ENCODE results near the gene AP2A2.

The AP2A2 gene

DNA sequence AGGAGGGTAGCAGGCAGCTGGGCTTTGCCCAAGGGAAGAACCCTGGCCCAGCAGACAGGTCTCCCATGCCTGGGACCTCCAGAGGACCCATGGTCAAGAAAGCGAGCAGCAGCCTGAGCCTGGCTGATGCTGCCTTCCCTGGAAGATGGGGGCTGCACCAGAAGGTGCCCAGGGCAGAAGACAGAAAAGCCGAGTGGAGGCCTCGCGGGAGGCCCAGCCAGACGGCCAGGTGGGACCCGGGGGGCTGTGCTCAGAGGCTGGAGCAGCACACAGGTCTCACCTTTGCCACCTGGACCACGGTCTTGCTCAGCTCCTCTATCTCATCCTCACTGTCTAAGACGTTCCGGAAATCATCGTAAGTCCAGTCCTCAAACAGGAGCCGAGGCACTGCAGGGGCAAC, 25.9 kb upstream of the AP2A2 start:
- no peak for DNase-seq

DNA sequence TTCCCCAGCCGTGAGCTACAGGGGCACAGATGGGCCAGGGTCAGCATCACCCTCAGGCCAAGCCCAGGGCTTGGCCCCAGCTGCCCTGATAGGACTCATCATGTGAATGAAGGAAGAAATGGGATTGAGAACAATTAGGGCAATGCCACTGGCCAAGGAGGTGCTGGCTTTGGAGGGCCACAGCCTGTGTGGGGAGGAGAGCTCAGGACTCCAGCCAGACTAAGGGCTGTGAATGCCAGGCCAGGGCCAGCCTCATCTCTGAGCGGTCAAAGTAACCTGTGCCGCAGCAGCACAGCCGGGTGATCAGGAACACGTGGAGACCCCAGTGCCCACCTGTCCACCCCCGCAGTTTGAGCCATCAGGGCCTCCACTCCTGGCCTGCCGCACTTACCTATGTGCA, 25.1 kb upstream of the AP2A2 start:
- no peak for DNase-seq

DNA sequence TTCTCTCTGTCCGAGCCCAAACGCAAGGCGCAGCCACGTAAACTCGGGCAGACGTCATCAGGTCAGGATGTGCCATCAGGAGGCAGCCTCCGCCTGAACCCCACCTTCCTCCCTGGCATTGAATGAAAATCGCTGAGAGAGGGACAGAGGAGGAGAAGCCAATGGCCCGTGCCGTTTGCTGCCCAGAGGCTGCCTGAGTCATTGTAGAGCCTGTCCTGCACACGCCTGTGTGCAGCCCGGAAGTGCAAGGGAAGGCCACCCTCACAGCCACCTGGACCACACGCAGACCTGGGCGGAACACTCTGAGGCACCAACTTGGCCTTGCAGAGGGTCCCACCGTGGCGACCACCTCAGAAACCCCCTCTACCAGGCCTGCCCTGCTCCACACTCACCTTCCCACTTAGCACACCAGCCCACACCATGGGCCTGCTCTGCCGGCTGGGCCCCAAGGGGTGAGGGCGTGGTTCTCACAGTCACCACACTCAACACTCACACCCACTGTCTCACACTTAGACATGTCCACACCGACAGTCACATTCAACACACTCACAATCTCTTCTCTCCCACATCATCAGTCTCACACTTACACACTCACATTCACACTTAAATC, 24.1 kb upstream of the AP2A2 start:
- DNase-seq, result no peak

DNA sequence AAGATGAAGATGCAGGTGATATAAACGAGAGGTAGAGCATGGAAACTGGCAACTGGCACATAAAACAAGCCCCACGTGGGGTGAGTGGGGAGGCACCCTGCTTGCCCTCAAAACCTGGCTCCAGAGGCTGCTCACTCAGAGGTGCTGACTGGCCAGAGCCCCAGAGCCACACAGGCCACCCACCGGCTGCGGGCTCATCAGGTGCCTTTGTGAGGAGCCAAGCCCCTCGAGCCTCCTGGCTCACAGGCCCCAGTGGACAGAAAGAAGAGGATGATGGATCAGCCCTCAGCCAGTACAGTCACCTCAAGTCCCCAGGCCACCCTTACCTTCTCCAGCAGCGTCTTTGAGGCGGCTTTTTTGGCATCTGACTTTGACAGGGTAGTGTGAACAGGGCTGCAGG, 21.3 kb upstream of the AP2A2 start:
- DNase-seq, result no peak

DNA sequence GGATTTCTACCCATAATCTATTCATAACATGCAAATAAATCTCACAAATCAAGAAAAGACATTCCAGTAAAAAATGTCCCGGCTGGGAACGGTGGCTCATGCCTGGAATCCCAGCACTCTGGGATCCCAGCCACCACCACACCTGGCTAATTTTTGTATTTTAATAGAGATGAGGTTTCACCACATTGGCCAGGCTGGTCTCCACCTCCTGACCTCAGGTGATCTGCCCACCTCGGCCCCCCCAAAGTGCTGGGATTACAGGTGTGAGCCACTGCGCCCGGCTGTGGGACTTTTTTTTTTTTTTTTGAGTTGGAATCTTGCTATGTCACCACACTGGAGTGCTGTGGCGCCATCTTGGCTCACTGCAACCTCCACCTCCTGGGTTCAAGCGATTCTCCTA, 19.7 kb upstream of the AP2A2 start:
- DNase-seq, result no peak

DNA sequence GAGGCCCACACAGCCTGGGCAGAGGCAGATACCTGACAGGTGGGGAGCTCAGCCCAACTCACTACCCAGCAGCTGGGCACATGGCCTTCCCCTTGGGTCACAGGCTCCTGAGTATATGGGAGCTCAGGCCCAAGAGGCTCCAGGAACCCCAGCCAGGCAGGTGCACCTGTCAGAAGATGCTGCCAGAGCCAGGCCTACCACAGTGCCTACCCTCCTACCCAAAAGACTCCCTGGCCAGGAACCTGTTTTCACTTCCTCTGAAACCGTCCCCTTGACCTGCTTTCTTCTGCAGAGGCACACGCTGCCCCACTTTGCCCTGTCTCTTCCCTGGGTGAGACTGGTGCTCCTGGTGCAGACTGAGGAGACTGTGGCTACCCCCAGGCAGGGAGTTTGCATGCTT, 18.0 kb upstream of the AP2A2 start:
- DNase-seq, result no peak

DNA sequence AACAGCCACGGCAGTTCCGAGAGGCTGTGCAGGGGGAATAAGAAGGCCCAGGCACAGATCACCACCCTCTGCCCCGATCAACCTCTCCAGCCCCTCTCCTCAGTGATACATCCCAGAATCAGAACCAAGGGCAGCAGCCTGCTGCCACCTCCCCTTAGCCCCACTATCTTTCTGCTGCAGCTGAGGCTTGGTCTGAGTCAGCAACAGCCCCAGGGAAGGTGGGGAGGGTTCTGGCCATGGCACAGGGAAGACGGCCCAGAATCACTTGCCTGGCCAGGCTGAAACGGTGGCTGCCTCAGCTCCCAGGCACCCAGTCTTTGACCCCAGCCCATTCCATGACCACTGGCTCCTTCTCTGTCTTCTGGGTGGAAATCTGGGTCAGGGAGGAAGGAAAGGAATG, 17.4 kb upstream of the AP2A2 start:
- no peak for DNase-seq

DNA sequence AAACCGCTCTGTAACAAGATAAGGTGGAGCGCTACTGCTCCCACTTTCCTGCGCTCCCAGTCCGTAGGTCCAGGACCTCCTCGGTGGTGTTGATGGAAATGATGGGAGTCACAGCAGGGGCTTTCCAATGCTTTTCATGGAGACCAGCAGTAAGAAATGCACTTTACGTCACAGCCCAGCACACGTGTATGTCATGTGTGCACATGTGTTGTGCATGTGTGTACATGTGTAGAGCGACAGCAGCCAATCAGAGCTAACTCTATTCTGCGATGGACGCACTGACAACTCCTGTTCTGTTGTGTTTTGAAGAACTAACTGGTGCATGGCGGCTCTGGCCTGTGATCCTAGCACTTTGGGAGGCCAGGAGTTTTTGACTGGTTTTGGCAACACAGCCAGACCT, 16.3 kb upstream of the AP2A2 start:
- DNase-seq, result no peak

DNA sequence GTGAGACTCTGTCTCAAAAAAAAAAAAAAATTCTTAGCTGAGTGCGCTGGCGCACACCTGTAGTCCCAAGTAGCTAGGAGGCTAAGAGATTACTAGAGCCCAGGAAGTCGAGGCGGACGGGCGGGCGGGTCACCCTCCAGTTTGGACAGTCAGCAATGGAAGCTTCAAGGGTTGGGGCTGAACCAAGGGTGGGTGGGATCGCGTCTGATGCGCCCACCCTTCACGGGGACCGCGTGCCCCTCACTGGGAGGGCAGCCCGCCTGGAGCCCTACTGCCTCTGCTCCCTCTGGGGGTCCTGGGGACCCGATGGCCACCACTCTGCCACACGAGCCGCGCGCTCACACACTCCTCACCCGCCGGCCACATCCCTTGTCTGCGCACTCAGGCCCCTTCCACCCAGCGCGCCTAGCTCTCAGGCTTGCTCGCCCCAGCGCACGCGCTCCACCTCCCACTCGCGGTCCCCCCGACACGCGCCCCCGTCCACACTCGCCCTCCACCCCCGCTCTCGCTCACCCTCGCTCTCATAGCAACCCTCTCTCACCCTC, 15.6 kb upstream of the AP2A2 start:
- DNase-seq, result no peak

DNA sequence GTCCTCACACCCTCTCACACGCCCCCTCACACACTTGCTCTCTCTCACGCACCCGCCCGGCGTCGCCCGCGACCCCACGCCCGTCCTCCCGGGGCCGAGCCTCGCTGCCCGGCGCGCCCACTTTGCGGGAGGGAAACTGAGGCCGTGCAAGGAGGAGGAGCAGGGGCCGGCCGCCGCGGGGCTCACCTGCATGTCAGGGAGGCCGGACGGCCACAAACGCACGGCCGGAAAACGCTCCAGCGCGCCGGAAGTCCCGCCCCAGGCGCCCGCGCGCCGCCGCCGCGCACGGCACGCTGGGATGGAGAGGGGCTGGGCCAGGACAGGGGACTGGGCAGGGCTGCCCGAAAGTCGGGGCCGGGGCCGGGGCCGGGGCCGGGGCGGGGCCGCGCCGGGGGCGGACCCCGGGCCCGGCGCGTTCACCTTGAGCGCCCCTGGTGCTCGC, 15.1 kb upstream of the AP2A2 start, which contains the start of gene CHID1:
CHID1 (minus strand) TSS at position 222 of the 442 bp plus-strand sequence. CDS start 5,994 bp downstream, outside the sequence.
- peak; percentile 85 for DNase-seq

DNA sequence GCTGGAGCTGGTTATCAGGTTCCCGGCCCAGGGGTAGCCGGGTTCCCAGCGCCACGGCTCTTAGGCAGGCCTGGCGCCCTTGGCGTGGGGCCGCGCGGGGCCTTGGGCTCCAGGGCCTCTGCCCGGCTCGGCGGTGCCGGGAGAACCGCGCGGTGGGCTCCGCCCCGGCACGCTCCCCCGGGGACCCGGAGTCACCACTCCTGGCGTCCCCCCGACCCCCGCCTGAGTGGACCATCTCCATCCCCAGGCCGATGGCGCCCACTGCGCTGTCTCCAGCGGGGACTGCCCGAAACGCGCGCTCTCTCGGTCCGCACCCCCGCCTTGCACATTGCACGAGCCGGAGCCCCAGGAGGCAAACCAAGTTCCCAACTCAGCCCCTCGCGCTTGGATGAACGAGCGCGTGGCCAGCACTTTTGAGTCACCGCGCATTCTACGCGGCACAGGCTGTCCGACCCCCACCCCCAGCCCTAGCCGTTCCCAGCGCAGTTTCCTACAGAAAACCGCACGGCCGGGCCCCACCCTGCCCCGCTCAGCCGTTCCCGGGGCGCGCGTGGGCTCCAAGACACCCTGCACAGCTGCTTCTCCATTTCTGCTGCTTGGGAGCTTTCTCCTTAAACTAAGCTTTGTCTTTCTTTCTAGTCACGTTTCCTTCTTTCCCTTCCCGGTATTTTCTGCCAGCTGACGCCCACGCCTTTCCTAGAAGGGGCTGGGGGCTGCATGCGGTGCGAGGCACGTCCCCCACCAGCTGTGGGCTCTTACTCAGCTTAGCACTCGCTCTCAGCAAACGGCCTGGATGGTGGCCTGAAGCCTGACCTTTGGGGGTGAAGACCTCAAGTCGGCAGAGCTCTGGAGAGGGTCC, 14.4 kb upstream of the AP2A2 start:
- DNase-seq, result peak; percentile 59

DNA sequence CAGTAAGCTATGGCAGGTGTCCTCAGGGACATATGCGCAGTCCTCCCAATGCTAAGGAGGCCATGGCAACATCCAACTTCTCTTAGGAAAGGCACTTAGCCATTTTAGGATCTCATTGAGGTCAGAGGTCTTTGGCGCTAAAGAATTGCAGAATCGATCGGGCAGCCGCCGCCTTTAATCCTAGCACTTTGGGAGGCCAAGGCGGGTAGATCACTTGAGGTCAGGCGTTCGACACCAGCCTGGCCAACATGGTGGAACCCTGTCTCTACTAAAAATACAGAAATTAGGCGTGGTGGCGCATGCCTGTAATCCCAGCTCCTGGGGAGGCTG, 13.8 kb upstream of the AP2A2 start:
- no peak for DNase-seq

DNA sequence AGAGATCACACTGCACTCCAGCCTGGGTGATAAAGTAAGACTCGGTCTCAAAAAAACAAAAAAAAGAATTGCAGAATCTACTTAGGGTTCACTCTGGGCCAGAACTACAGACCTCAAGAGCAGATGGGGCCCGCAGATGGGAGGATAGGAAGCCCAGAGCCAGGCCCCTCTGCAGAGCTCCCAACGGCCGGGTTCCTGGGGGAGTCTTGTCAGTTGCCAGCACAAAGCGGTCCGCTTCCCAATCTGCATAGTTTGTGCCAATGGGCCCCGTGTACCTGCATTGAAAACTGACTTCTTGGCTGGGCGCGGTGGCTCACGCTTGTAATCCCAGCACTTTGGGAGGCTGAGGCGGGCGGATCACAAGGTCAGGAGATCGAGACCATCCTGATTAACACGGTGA, 13.4 kb upstream of the AP2A2 start:
- no peak for DNase-seq

DNA sequence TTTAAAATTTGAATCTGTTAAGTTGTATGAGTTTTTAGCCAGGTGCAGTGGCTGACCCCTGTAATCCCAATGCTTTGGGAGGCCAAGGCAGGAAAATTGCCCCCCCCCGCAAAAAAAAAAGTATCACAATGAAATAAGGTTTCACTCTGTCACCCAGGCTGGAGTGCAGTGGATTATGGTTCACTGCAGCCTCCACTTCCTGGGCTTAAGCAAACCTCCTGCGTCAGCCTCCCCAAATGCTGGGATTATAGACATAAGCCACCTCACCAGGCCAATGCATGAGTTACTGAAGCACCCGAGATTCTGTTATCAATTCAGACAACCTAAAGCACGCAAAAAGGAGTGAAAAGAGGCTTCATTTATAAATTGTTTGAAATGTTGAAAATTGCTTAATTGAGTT, 12.6 kb upstream of the AP2A2 start:
- no peak for DNase-seq

DNA sequence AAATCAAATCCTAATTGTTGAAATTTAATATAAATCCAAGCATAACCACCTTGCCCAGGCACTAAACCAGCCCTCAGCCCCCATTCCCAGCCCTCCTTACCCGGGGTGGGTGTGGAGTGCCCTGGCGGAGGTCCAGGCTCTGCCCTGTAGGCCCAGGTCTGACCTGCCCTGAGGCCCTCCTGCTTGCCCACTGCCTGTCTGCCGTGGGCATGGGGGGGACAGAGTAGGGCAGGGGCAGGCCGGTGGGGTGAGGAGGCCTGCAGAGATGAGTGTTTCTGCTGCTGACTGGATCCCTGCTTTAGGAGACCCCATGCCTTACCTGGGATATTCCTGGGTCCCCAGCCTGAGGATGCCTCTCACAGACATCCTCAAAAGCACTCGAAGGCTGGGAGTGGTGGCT, 11.5 kb upstream of the AP2A2 start:
- DNase-seq, result no peak

DNA sequence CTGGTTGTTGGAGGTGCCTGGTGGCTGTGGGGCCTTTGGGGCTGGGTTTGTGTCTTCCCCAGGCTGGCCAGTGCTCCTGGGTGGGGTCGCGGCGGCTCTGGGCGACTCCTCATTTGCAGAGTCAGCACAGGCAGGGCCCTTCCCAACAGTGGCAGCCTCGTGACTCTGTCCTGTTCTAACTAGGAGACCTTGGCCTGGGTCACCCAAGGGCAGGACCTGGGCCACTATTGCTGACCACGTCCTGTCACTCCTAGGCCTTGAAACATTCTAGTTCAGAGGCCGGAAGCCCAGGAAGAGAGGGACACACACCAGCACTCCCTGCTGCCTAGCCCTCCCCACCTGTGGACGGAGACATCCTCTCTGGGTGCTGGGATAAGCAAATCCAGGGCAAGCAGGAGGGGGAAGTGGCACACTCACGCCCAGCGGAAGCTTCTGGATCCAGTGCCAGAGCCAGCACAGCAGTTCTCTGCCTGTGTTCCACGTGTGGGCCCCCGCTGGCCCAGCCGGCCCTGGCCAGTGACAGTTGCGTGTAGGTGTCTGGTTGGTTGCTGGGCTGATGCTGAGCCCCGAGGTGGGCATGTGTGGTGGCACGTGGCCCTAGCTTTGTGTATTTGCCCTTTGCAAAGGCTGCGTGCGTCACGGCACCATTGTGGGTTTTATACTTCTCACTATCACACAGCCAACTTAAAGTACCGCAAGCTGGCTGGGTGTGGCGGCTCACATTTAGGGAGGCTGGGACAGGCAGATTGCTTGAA, 10.7 kb upstream of the AP2A2 start:
- peak; percentile 24 for DNase-seq

DNA sequence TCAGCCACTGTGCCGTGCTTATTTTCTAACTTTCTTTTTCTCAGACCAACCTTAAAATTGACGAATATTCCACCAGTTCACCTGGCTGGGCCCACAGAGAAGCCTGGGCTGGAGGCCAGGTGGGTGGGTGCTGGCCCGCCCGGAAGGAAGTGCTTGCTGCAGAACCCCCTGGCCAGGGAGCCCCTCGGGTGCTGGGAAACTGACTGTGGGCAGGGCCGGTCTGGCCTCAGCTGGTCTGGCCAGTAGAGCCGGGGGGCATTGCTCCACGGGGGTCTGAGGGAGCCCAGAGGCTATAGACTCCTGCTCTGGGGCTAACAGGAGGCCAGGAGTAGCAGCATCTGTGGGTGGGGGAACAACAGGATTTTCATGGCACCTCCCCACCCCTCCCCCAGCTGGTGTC, 8.2 kb upstream of the AP2A2 start:
- no peak for DNase-seq

DNA sequence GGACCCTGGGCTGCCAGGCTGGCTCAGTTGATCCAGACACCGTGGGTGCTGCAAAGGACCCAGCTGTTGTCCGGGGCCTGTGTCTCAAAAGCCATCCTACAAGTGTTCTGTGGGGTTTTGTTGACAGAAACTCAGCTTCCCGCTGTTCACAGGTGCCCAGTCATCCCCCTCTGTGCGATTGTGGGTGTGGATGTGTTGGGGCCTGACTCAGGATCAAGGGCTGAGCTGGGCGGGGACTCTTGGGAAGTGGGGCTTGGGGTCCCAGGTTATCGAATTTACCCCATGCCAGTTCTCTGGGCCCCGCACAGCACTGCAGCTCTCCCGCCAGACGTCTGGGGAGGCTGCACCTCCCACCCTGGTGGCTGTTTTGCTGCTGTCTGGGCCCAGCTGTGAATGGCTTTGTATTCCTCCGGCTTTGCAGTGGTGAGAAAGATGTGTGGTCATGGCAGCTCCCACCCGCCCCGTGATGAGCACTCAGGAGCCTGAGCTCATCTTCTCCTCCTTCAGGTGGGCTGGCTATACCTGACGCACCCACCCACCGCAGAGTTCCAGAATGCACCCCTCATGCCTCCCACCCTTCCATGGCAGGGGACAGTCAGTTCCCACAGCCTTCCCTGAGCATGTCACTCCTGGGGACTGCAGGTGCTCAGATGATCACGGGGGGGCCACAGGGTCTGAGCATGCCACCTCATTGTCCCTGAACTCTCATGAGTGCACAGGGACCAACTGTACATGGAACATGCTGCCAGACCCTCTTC, 3.6 kb upstream of the AP2A2 start:
- DNase-seq, result no peak

DNA sequence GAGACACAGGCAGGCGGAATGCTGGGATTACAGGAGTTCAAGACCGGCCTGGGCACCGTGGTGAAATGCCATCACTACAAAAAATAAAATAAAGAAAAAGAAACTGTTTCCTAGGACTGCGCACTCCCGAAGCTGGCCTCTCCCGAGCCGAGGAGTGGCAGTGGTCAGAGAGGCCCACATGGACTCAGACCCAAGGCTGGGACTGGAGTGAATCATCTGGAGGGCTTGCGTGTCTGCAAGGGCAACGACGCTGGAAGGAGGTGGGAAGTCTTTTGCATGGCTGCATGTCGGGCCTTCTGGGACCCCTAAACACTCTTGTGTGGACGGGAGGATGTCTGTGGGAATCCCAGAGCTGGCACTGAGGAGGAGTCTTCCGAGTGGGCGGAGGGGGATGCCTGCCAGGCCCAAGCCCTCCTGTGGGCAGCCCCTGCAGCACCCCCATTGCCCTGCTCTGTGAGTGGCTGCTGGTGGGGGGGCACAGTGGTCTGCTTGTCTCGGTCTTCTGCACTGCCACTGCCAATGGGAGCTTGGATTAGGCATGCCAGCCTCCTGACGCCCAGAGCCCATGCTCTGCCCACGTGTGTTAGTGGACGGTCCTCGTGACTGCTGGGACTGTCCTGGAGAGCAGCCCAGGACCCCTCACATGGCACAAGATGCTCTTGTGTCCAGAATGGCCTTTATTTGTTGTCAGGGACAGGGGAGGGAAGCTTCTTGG, 1.8 kb upstream of the AP2A2 start:
- DNase-seq, result no peak

DNA sequence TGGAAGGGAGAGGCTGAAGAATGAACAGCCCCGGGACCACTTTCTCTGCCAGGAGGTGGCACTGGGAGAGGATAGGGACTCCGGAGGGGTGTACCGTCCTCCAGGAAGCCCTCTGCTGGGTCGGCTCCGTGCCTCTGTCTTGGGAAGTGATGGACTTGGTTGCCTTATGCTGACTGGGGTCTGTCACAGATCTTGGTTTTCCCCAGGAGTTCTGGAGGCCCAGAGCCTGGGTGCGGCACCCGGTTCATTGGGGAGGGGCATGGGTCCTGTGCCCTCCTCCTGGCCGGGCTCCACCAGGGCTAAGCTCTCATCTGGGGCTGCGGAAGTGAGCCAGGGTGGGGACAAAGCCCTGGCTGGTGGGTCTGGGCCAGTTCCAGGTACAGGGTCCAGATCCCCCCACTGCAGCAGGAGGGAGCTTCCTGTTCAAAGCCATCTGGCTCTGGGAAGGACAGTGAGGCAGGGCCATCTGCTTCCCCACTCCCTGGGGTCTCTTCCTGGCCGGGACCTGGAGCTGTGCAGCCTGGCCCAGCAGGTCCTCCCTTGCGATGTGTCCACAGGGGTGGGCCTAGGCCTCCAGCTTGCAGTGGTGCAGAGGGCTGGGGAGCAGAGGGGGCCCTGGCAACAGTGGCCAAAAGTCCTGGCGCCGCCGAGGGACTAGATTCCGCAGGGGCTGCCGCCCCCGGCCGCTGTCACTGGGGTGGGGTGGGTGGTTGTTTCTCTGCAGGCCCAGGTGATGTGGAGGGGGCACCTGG, 1.1 kb upstream of the AP2A2 start:
- DNase-seq, result no peak

DNA sequence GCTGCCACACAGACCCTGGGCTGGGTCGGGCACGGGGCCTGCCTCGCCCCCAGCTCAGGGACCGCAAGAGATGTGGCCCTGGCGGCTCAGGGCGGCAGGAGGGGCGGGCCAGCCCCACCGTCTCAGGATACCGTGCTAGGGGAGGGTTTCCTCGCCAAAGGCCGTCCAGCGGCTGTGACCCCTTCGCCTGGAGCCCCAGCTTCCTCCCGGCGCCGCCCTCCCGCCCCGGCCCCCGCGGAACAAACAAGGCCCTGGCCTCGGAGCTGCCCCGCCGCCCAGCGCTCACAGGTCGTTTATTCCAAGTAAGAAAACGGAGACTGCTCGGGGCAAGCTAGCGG, 543 bp upstream of the AP2A2 start:
- no peak for DNase-seq
